ENCODE data around the gene NME4. TPM values are rescaled to one million over a fixed set of nuclear protein-coding genes. Genes with fewer than 3 reads are reported as not detected.

The NME4 gene
- total and polyA plus RNA-seq, 2 donors (not counting 1 experiment from before 2014, with no cell fraction given) = 48.7 to 61.9 TPM

DNA sequence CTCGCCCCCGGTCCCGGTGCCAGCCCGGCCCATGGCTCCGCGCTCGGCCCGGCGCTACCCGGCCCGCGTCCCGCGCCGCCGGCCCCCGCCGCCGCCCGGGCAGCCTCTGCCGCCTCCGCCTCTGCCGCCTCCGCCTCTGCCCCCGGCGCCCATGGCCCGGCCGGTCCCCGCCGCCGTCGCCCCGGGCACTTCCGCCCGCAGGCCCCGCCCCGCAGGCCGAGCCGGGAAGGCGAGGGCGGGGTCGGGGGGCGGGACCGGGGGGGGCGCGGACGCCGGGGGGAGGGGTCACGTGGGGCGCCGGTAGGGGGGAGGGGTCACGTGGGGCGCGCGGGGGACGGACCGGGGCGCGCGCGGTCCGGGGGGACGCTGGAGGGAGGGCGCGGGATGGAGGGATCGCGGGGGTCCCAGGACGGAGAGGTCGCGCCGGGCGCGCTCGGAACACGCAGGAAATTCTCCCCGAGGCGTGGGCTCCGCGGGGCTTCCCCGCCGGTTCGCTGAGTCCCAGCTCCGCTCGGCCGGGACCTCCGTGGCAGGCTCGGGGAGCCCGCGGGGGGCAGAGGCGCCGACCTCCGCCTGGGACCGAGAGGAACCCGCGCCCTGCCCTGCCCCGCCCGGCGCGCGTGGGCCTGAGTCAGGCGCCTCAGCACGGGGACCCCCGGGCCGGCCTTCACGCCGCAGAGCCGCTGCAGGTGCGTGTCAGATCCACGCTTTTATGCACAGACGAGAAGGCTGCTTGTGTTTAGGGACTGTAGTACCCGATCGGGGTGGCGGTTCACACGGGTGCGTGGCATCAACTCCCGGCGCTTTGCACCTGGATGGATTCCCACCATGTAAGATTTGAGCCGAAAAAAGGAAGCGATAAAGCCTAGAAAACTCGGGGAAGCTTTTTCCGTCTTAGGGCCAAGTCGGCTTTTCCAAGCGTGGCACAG lies 14.9 kb upstream of the NME4 start, which contains the start of gene PGAP6:
Gene PGAP6 (minus strand): TSS at position 190 of the 929 bp plus-strand sequence. CDS start 157 bp downstream, at position 33.
- H2AFZ ChIP-seq (ENCODE audit: insufficient read depth, low read depth, low read length, poor library complexity, severe bottlenecking) = peak within 1 kb of the TSS; percentile 79
- H3K9ac ChIP-seq (ENCODE audit: low read length) = peak within 1 kb of the TSS; percentile 88
- peaks cover 18% of the 10 kb centered on the region for H4K20me1 ChIP-seq (ENCODE audit: control insufficient read depth, insufficient read depth, low read length, poor library complexity, severe bottlenecking)

More for the DNA sequence above, 14.9 kb upstream of the NME4 start, which contains the start of gene PGAP6:
- TF ChIP-seq EZH2 (IDR thresholded peaks at IDR 0.05; ENCODE audit: borderline replicate concordance, insufficient read depth, low read depth, low read length, poor library complexity, severe bottlenecking) = no peak
- TF ChIP-seq, protein P1, sequence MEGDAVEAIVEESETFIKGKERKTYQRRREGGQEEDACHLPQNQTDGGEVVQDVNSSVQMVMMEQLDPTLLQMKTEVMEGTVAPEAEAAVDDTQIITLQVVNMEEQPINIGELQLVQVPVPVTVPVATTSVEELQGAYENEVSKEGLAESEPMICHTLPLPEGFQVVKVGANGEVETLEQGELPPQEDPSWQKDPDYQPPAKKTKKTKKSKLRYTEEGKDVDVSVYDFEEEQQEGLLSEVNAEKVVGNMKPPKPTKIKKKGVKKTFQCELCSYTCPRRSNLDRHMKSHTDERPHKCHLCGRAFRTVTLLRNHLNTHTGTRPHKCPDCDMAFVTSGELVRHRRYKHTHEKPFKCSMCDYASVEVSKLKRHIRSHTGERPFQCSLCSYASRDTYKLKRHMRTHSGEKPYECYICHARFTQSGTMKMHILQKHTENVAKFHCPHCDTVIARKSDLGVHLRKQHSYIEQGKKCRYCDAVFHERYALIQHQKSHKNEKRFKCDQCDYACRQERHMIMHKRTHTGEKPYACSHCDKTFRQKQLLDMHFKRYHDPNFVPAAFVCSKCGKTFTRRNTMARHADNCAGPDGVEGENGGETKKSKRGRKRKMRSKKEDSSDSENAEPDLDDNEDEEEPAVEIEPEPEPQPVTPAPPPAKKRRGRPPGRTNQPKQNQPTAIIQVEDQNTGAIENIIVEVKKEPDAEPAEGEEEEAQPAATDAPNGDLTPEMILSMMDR (IDR thresholded peaks at IDR 0.05) = no peak
- Histone ChIP-seq H3K79me2 (ENCODE audit: control insufficient read depth, insufficient read depth, low read length) (peaks cover 32% of the 10 kb centered on the region), H3K27ac (ENCODE audit: low read length in 2 of 2) (peak within 1 kb of the TSS; percentile 55 to 84), H3K36me3 (replicated peaks in 1 of 2; ENCODE audit: control extremely low read depth in 1 of 2, control insufficient read depth in 1 of 2, extremely low read depth in 1 of 2, insufficient read depth in 2 of 2, low read length in 1 of 2) (peaks cover 0 to 1% of the 10 kb centered on the region in 2 experiments), H3K9me3 (ENCODE audit: control extremely low read depth in 1 of 3, control insufficient read depth in 2 of 3, insufficient read depth in 1 of 3, low read length in 2 of 3) (no peaks in the 10 kb centered on the region), H3K4me2 (replicated peaks; ENCODE audit: low read depth, low read length, poor library complexity, severe bottlenecking) (peak within 1 kb of the TSS; percentile 98), H3K4me1 (ENCODE audit: control insufficient read depth in 2 of 2, insufficient read depth in 2 of 2, low read length in 2 of 2) (peaks cover 21 to 33% of the 10 kb centered on the region in 2 donors), H3K27me3 (replicated peaks in 1 of 4; ENCODE audit: control extremely low read depth in 1 of 4, control insufficient read depth in 3 of 4, insufficient read depth in 4 of 4, low read length in 3 of 4) (no peaks in the 10 kb centered on the region), H3K4me3 (ENCODE audit: control extremely low read depth in 1 of 5, extremely low read depth in 1 of 5, insufficient read depth in 1 of 5, low read depth in 2 of 5, low read length in 4 of 5) (peak within 1 kb of the TSS; percentile 60 to 99 (median 72))
- peak within 1 kb of the TSS; percentile 97 for H3K4me3 Mint-ChIP-seq
- CTCF ChIA-PET = interaction anchor here (1.0 to 1.9 kb wide), 4 partner anchors 10 to 21 kb away, joined by 3 to 8 read pairs (median 4); partner anchors contain the start of gene MRPL28
- H3K4me1 Mint-ChIP-seq = peaks cover 22% of the 10 kb centered on the region
- under 1% methylated on average over 102 of the region's 123 CpGs for WGBS (ENCODE audit: insufficient coverage)
- DNase-seq (peak; percentile 80), ATAC-seq (ENCODE audit: low read depth) (peak; percentile 73)
- peak within 1 kb of the TSS; percentile 93 for H3K27ac Mint-ChIP-seq
- no peaks in the 10 kb centered on the region for H3K9me3 Mint-ChIP-seq (ENCODE audit: insufficient read depth)
- H3K27me3 Mint-ChIP-seq = no peaks in the 10 kb centered on the region
- POLR2A ChIA-PET = interaction anchor here (0.6 to 2.3 kb wide), 7 partner anchors 11 to 187 kb away, joined by 3 to 24 read pairs (median 4); partner anchors contain the start of genes CAPN15, DECR2, MRPL28 and NME4
- intact Hi-C loops (cut with micrococcal nuclease) = loop anchor here (1.0 to 5.0 kb wide), 3 partner anchors 12 to 145 kb away; partner anchors contain the start of genes CAPN15, MRPL28 and RAB11FIP3
